ENCODE data around the gene ATPAF1.

The ATPAF1 gene, protein sequence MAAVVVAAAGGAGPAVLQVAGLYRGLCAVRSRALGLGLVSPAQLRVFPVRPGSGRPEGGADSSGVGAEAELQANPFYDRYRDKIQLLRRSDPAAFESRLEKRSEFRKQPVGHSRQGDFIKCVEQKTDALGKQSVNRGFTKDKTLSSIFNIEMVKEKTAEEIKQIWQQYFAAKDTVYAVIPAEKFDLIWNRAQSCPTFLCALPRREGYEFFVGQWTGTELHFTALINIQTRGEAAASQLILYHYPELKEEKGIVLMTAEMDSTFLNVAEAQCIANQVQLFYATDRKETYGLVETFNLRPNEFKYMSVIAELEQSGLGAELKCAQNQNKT

DNA sequence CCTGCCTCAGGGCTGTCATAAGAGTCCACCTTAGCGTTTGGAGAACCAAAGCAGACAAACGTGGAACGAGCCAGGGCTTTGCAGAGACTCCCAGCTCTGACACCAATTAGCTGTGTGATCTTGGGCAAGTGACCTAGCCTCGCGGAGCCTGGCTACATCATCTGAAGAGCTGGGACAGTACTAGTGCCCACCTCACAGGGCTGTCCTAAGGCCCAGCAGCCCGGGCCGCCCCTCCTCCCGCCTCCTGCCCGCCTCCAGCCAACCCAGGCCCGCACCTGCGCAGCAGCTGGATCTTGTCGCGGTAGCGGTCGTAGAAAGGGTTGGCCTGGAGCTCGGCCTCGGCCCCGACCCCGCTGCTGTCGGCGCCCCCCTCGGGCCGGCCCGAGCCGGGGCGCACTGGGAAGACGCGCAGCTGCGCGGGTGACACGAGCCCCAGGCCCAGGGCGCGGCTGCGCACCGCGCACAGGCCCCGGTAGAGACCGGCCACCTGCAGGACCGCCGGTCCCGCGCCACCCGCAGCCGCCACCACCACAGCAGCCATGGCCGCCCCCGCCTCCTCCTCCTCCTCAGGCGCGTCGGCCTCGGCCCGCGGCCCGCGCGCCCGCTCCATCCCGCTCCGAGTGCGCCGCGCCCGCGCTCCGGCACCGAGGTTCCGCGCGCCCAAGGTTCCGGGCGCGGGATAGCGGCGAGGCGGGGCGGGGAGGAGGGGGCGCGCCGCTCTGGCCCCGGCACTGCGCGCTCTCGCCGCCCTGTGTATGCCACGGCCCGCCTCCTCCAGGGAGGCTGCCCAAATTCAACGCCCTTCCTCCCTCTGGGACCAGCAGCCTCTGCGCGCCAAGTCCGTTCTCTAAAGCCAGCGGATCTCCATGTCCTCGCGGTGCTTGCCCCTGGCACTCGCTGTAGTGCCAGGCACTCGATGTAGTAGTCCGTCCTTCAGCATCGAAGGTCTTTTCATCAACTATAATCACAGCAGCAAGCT lies at the start of gene ATPAF1:
Gene ATPAF1 (minus strand): TSS at position 583 of the 979 bp plus-strand sequence. CDS start 42 bp downstream, at position 541.
- peak; percentile 40 for DNase-seq (ENCODE audit: low read depth)

DNA sequence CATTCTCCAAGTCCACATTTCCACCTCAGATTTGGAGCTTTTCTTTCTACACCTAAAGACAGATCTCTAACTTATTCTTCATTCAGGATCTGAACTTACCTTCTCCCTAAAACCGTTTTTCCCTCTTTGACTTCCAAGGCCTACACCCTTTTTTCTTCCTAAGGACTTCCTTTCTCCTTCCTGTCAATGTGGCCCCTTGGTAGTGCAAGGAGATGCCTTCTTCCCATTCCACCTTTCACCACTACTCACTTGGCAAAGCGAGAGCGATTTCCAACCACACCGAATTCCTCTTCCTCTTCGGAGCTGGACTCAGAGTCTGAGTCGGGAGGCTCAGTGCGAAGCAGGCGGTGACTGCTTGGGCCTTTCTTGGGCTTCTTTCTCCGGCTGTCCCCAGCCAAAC lies 49.5 kb upstream of the ATPAF1 start:
- TF ChIP-seq, protein P1, sequence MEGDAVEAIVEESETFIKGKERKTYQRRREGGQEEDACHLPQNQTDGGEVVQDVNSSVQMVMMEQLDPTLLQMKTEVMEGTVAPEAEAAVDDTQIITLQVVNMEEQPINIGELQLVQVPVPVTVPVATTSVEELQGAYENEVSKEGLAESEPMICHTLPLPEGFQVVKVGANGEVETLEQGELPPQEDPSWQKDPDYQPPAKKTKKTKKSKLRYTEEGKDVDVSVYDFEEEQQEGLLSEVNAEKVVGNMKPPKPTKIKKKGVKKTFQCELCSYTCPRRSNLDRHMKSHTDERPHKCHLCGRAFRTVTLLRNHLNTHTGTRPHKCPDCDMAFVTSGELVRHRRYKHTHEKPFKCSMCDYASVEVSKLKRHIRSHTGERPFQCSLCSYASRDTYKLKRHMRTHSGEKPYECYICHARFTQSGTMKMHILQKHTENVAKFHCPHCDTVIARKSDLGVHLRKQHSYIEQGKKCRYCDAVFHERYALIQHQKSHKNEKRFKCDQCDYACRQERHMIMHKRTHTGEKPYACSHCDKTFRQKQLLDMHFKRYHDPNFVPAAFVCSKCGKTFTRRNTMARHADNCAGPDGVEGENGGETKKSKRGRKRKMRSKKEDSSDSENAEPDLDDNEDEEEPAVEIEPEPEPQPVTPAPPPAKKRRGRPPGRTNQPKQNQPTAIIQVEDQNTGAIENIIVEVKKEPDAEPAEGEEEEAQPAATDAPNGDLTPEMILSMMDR (IDR thresholded peaks at IDR 0.05; ENCODE audit: low read depth, low read length, missing control alignments), result no peak
- H3K4me3 ChIP-seq (ENCODE audit: low read depth, low read length), result peak overlapping the region; percentile 92

More for the DNA sequence above, at the start of gene ATPAF1:
- H3K4me3 ChIP-seq (ENCODE audit: low read depth, low read length), result peak within 1 kb of the TSS; percentile 68
- TF ChIP-seq, protein P1 (IDR thresholded peaks at IDR 0.05; ENCODE audit: low read depth, low read length, missing control alignments), result no peak

DNA sequence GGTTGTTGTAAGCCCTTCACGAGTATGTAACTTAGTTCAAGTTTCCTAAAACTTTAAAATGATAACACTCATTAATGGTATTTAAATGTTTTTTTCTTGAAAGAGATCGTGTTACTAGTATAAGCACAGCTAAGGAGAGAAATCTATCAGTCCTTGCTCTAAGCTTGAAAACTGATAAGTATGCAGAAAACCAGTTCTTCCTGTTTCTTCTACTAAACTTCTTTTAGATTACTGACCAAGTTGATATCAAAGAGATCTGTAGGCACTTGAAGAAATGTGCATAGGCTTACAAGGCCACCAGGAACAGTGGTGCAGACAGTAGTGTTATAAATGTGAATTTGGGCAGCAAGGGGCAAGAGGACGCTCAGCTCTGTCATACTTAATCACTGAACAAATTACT lies 46.8 kb upstream of the ATPAF1 start:
- DNase-seq (ENCODE audit: low read depth), result no peak
- TF ChIP-seq, protein P1 (IDR thresholded peaks at IDR 0.05; ENCODE audit: low read depth, low read length, missing control alignments), result no peak

More for the DNA sequence above, 49.5 kb upstream of the ATPAF1 start:
- no peak for DNase-seq (ENCODE audit: low read depth)

DNA sequence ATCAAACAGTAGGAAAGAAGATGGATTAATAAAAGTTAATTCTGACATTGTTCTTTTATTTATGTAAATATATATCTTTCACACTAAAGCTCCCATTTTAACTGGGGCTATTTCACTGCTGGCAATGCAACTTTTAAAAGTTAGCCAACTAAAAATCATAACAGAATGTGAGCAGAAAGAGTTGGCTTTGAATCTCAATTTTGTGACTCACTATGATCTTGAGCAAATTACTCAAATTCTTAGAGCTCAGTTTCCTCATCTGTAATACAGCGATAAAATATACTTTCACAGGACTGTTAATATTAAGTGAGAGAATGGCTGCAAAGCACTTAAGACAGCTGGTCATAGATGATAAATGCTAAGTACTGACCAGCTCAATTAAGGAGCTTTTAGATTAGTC lies 40.0 kb upstream of the ATPAF1 start:
- TF ChIP-seq, protein P1 (IDR thresholded peaks at IDR 0.05; ENCODE audit: low read depth, low read length, missing control alignments), result no peak
- H3K4me3 ChIP-seq (ENCODE audit: low read depth, low read length), result no peak overlapping the region

More for the DNA sequence above, 46.8 kb upstream of the ATPAF1 start:
- no peak overlapping the region for H3K4me3 ChIP-seq (ENCODE audit: low read depth, low read length)

DNA sequence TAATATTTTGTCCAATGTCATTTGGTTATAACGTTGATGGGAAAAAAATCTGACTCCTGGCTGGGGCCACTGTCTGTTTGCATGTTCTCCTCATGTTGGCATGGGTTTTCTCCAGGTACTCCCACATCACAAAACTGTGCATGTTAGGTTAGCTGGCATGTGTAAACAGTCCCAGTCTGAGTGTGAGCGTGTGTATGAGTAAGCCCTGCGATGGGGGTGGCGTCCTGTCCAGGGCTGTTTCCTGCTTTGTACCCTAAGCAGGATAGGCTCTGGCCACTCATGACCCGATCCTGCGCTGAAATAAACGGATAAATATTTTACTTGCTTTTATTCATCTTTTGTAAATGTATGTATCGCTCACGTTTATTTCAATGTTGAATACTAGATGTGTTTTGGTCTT lies 37.2 kb upstream of the ATPAF1 start:
- no peak for DNase-seq (ENCODE audit: low read depth)
- TF ChIP-seq, protein P1 (IDR thresholded peaks at IDR 0.05; ENCODE audit: low read depth, low read length, missing control alignments), result no peak
- no peak overlapping the region for H3K4me3 ChIP-seq (ENCODE audit: low read depth, low read length)

More for the DNA sequence above, 40.0 kb upstream of the ATPAF1 start:
- no peak for DNase-seq (ENCODE audit: low read depth)

DNA sequence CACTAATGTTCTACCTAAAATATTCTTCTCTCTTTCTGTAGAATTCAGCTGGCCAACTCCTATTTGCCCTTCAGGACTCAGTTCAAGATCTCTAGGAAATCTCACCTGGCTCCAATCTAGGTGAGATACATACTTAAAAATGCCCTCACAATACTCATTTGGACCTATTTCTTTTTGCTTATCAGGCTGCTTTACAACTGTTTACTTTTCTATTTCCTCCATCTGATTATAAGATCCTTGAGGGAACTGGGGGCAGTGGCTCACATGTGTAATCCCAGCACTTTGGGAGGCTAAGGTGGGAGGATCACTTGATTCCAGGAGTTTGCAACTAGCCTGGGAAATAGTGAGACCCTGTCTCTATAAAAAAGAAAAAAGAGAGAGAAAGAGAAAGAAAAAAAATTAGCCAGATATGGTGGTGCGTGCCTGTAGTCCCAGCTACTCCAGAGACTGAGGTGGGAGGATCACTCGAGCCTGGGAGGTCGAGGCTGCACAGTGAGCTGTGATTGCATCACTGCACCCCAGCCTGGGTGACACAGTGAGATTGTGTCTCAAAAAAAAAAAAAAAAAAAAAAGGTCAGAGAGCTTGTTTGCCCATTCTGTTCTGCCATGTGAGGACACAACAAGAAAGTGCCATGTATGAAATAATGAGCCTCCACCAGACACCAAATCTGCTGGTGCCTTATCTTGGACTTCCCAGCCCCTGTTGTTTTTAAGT lies 35.9 kb upstream of the ATPAF1 start:
- TF ChIP-seq, protein P1 (IDR thresholded peaks at IDR 0.05; ENCODE audit: low read depth, low read length, missing control alignments), result no peak
- DNase-seq (ENCODE audit: low read depth), result no peak
- H3K4me3 ChIP-seq (ENCODE audit: low read depth, low read length), result no peak overlapping the region
